ENCODE data around the gene SRSF11. TPM values are rescaled to one million over a fixed set of nuclear protein-coding genes. Genes with fewer than 3 reads are reported as not detected.
"Not testable (repeated sequence)": the region's sequence is repeated elsewhere in the genome, so short reads cannot be mapped to it uniquely, and the experiment has no call there.

Gene SRSF11
- total RNA-seq, 4 donors from 2014 or later, result 139 to 325 (median 258) TPM

GRCh38 chr1:70190180-70190579 lies 31.0 kb upstream of the SRSF11 start:
- Histone ChIP-seq H3K4me3 (replicated peaks in 1 of 3) (no peak overlapping the region), H3K27me3 (no peaks in the 10 kb centered on the region), H3K4me1 (no peaks in the 10 kb centered on the region), H3K9me3 (no peaks in the 10 kb centered on the region), H3K36me3 (no peaks in the 10 kb centered on the region), H3K27ac (no peak overlapping the region)
- no peak for DNase-seq
- no peak for TF ChIP-seq CTCF (IDR thresholded peaks at IDR 0.05)
- no peak for TF ChIP-seq POLR2A (IDR thresholded peaks at IDR 0.05)
- intact Hi-C loops (cut with DNase I), result no loop called here

GRCh38 chr1:70192446-70192845 lies 28.7 kb upstream of the SRSF11 start:
- DNase-seq; H3K4me3 ChIP-seq (replicated peaks in 1 of 3); H3K36me3 ChIP-seq; H3K9me3 ChIP-seq; intact Hi-C loops (cut with DNase I); H3K27ac ChIP-seq; H3K4me1 ChIP-seq; H3K27me3 ChIP-seq: not testable (repeated sequence)

- intact Hi-C loops (cut with DNase I), result no loop called here
- Histone ChIP-seq H3K9me3 (no peaks in the 10 kb centered on the region), H3K27me3 (no peaks in the 10 kb centered on the region), H3K4me1 (no peaks in the 10 kb centered on the region), H3K36me3 (no peaks in the 10 kb centered on the region), H3K4me3 (replicated peaks in 1 of 3) (no peak overlapping the region), H3K27ac (no peak overlapping the region)
- TF ChIP-seq CTCF (IDR thresholded peaks at IDR 0.05), result no peak
- TF ChIP-seq POLR2A (IDR thresholded peaks at IDR 0.05), result no peak
- no peak for DNase-seq
These were observed 26.6 kb upstream of the SRSF11 start for GRCh38 chr1:70194601-70195000.

GRCh38 chr1:70195342-70195741 lies 25.8 kb upstream of the SRSF11 start:
- no peak overlapping the region for H3K4me3 ChIP-seq (replicated peaks in 1 of 3)
- DNase-seq, result no peak
- no peak overlapping the region for H3K27ac ChIP-seq
- H3K27me3 ChIP-seq, result no peaks in the 10 kb centered on the region
- intact Hi-C loops (cut with DNase I), result no loop called here
- 96% methylated on average over 4 of the region's 4 CpGs for WGBS, 2 donors
- TF ChIP-seq CTCF (IDR thresholded peaks at IDR 0.05), result no peak
- TF ChIP-seq POLR2A (IDR thresholded peaks at IDR 0.05), result no peak
- no peaks in the 10 kb centered on the region for H3K9me3 ChIP-seq
- H3K36me3 ChIP-seq, result no peaks in the 10 kb centered on the region
- H3K4me1 ChIP-seq, result no peaks in the 10 kb centered on the region

GRCh38 chr1:70196333-70196732 lies 24.8 kb upstream of the SRSF11 start:
- DNase-seq, result no peak

More at GRCh38 chr1:70196333-70196732, 24.8 kb upstream of the SRSF11 start:
- Histone ChIP-seq H3K36me3 (no peaks in the 10 kb centered on the region), H3K27me3 (no peaks in the 10 kb centered on the region), H3K4me3 (replicated peaks in 1 of 3) (no peak overlapping the region), H3K9me3 (no peaks in the 10 kb centered on the region), H3K27ac (no peak overlapping the region), H3K4me1 (no peaks in the 10 kb centered on the region)
- WGBS, 2 donors, result 76 to 83% methylated on average over 3 of the region's 3 CpGs
- intact Hi-C loops (cut with DNase I), result no loop called here
- TF ChIP-seq POLR2A (IDR thresholded peaks at IDR 0.05), result no peak
- no peak for TF ChIP-seq CTCF (IDR thresholded peaks at IDR 0.05)
